NCI-H345 treated with DMSO at 0.1 percent for 48 hours (cell line): ENCODE measurements around the gene GMPR.

ENCODE experiments used
- DNase-seq: peaks from one replicate; lab custom pipeline; 2025; ENCODE audit not compliant: unreplicated experiment; lab: John Stamatoyannopoulos, UW

The GMPR gene

DNA sequence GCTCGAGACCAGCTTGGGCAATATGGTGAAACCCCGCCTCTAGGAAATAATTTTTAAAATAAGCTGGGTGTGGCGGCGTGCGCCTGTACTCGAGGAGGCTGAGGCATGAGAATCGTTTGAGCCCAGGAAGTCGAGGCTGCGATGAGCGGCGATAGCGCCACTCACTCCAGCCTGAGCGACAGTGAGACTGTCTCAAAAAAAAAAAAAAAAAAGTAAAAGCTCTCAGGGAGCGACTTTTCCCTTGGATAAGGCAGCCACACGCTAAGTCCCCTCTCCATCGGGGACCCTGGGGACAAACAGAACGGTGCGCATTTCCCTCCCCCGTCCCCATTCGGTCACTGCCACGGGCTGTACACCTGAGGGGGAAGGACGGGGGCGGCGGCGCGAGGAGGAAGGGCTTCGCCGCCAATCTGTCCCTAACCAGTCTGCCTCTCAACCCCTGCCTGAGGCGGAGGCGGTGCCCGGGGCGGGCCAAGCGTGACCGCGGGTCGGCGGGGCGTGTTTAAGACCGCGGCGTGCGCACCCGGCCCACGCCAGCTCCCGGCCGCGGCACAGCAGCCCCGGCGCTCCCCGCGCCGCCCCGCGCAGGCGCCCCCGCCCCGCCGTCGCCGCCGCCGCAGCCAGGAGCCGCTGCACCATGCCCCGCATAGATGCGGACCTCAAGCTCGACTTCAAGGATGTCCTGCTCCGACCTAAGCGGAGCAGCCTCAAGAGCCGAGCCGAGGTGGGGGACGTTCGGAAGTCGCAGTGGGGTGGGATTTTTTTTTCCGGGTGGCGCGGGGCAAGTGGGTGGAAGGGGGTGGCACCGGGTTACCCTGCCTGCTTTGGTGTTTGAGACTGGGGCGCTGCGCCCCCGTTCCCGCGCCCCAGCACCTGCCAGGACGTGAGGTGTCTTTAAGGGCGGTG, at the start of gene GMPR:
GMPR (plus strand) TSS at position 531 of the 906 bp plus-strand sequence; CDS start at position 638, 107 bp downstream.
- no peak for DNase-seq

DNA sequence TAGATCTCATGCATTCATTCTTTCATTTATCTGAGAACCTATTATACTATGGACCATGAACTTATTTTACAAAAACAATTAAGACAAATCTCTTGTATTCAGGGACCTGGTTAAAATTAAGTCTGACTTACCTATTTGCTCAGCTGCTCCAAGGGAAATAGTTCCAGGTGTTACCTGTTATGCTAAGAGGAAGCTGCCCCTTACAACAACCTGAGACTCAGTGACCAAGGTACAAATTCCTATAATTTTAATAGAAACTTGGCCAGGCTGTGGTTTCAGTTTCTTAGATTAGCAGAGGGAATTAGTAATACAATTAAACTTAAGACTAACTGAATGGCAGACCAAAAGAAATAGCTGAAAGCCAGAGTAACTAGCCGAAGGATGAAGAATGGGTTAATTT, 48.2 kb upstream of the GMPR start:
- no peak for DNase-seq

DNA sequence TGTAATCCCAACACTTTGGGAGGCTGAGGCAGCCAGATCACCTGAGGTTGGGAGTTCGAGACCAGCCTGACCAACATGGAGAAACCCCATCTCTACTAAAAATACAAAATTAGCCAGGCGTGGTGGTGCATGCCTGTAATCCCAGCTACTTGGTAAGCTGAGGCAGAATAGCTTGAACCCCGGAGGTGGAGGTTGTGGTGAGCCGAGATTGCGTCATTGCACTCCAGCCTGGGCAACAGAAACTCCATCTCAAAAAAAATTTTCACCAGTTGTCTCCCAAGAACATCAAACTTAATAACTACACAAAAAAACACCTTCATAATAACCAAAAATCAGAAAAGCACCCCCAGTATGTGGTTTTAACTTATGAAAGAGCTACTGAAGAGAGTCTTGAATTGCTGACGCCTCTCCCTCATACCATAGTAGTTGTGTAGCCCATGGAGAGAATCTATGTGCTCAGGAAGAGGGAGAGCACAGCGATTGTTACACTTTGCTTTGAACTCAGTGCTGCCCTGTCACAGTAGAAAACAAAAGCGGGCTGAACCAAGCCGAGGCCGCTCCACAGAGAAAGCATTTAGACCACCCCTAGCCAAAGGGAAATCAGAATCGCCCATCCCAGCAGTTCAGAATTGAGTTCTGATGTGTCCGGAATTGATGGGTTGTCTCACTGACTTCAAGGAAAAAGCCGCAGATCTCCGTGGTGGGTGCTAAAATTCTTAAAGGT, 42.0 kb upstream of the GMPR start:
- DNase-seq = no peak

DNA sequence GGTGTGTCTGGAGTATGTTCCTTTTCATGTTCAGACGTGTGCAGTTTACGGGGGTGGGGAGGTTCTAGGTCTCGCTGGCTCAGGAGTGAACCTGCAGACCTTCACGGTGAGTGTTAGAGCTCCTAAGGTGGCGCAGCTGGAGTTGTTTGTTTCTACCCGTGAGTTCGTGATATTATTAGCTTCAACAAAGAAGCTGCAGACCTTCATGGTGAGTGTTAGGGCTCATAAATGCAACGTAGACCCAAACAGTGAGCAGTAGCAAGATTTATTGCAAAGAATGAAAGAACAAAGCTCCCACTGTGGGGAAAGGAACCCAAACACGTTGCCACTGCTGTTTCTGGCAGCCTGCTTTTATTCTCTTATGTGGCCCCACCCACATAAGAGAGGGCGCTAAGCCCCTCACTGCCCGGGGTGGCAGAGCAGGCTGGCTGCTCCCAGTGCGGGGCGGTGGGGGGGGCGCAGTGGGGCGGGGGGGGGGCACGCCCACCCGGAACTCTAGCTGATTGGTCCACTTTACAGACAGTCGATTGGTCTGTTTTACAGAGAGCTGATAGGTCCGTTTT, 41.3 kb upstream of the GMPR start:
- no peak for DNase-seq

DNA sequence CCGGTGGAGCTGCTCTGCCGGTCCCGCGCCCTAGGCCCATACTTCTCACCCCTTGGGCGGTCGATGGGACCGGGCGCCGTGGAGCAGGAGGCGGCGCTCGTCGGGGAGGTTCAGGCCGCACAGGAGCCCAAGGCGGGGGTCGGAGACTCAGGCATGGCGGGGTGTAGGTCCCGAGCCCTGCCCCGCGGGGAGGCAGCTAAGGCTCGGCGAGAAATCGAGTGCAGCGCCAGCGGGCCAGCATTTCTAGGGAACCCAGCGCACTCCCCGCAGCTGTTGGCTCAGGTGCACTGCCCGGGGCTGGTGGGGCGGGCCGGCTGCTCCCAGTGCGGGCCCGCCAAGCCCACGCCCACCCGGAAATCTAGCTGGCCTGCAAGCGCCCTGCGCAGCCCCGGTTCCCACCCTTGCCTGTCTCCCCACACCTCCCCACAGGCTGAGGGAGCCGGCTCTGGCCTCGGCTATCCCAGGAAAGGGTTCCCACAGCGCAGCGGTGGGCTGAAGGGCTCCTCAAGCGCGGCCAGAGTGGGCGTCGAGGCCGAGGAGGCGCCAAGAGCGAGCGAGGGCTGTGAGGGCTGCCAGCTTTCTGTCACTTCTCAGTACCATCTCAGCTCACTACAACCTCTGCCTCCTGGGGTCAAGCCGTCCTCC, 40.2 kb upstream of the GMPR start:
- no peak for DNase-seq

DNA sequence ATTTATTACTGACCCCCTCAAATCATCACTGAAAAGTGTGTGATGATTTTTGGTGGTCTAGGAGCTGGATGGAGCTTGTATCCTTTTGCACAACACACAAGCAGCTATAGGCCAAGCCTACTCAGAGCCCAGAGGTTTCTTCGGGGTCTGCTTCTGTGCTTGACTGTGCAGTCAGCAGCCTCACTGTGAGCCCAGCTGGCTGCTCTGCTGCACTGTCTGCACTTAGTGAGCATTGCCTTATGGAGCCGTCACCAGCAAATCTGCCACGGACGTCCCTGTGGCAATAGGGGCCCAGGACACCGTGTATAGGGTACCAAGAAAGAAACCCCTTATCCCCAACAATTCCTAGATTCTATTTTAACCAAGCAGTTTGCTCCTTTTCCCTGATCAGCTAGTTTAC, 38.6 kb upstream of the GMPR start:
- no peak for DNase-seq

DNA sequence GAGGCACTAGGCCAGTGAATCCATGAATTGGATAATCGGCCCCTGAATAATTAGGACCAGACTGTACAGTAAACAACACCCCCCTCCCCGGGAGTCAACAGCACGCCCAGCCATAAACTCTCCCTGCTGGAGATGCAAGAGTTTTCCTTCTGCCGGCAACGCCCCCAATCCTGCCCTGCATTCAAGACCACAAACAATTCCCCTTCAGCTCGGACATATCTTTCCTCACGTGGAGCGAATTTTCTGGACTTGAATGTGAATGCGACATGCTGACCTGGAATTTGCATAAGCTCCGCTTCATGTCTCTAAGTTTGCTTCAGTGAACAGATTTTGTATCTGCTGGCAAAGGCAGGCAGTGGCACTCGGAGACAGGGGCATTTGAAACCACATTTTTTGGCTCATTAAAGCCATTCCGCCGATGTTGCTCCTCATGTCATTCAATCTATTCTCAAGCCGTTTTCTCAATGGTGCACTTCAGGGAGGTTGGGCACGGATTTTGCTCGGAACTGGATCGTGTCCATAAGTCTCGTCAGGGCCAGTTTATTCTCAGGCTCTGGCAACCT, 38.0 kb upstream of the GMPR start:
- DNase-seq = no peak

DNA sequence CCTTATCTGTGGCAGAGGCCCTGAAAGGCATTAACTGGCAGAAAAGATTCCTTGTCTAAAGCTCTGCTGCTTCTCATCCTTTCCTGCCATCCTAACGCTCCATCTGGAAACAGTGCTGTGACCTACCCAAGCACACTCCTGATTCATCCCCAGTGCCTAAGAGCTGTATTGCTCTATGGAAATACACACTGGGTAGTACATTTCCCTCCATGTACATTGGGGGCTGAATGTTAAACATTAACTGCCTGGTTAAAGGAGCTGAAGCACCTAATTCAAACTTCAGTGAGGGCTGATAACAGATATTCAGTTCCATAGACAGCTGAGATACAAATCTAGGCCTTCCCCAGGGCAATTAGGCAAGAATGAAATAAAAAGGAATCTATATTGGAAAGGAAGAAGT, 36.7 kb upstream of the GMPR start:
- DNase-seq = no peak

DNA sequence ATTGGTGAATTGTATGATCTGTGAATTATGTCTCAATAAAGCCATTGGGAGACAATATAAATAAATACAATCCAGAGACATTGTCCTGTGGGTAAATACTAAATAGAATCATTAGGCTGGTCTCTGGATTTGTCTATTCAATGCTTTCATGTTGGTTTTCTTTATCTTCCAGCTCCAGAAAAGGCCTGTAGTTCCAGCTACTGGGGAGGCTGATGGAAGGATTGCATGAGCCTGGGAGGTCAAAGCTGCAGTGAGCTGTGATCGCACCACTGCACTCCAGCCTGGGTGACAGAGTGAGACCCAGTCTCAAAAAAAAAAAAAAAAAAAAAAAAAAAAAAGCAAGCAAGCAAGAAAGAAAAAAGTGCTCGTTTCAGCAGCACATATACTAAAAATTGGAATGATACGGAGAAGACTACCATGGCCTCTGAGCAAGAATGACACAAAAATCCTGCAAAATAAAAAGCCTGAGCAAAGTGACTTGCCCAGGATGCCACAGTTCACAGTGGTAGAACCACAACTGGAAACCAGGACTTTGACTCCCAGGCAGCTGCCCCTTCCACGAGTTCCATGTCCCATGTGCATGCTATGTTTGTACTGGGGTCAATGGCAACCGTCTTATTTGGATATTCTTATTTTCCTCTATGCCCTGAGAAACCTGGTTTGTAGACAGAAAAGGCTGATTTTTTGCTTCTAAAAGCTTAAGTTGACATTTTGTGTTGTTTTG, 33.6 kb upstream of the GMPR start:
- DNase-seq = no peak

DNA sequence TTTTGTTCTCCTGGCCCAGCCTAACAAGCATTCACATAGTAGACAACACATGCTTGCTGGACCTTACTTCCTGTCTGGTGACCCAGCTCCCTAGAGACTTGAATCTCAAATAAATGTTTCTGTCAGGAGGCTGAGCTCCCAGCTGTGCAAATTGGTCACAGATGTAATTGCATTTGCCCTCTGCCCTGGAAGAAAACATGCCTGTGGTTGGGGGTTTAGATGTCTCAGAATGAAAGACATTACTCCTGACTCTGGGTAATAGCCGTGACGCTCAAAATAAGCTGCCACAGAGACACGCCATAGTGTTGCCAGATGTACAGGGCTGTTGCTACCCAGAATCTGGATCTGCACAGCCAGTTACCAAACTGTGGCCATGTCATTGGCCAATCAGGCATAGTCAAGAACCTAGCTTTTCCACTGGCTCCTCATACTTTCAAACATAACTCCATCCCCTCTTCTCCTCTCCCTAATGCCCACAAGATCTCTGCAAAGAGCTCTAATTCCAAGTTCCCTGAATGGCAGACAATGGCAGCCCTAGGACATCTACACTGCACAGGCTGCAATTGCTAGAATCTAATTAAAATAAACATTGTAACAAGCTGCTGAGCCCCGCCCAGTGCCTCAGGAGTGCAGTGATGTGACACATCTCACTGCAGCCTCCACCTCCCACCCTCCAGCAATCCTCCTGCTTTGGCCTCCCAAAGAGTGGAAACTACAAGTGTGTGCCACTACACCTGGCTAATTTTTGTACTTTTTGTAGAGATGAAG, 32.8 kb upstream of the GMPR start:
- no peak for DNase-seq

DNA sequence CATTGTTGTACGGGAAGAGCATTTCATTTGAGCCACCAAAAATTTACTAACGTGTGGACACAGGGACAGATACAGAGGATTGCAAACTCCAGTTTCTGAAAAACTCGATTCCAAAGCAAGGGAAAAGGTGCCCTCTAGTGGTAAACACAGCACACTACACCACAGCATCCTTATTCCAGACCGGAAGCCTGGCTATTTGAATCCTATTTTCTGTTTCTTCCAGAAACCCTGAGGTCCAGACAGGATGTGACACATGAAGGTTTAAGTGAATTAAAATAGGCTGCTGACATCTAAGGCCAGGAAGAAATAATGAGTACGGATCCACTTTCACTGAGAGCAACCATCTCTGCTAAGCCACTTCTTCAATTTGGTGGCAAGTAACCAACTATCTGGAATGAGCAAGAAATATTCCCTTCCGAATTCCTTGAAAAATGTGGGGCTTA, 31.8 kb upstream of the GMPR start:
- DNase-seq = no peak

DNA sequence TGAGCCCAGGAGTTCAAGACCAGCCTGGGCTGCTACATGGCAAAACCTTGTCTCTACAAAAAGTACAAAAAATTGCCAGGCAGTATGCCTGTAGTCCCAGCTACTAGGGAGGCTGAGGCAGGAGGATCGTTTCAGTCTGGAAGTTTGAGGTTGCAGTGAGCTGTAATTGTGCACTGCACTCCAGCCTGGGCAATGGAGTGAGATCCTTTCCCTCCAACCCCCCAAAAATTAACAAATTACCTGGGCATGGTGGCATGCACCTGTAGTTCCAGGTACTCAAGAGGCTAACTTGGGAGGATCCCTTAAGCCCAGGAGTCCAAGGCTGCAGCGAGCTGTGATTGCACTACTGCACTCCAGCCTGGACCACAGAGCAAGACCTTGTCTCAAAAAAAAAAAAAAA, 29.4 kb upstream of the GMPR start:
- DNase-seq = no peak

DNA sequence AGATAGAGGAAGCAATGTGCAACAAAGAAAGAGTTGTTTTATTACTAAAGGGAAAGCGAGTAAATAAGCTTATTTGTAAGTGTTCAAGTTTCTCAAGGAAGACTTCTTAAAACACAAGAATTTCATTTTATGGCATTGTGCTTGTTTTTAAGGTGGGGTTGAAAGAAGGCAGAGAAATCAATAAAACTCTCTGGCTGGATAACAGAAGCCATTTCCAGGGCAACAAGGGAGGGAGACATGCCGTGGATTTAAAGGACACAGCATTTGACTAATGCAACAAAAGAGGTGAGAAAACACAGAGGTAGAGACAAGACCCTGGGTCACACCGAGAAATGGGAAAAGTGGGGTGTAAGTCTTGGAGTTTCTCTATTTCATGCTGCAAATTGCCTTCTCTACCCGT, 28.8 kb upstream of the GMPR start:
- DNase-seq = no peak

DNA sequence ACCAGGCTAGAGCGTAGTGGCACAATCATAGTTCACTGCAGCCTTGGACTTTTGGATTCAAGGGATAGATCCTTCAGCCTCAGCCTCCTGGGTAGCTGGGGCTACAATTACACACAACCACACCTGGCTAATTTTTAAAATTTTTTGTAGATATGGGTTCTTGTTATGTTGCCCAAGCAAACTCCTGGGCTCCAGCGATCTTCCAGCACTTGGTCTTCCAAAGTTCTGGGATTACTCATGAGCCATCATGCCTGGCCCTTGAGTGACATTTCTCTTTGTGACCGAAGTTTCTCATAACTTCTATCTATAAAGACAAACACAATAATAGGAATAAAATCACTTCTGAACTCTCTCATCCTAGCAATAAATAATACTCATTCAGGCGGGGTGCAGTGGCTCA, 26.1 kb upstream of the GMPR start:
- no peak for DNase-seq

DNA sequence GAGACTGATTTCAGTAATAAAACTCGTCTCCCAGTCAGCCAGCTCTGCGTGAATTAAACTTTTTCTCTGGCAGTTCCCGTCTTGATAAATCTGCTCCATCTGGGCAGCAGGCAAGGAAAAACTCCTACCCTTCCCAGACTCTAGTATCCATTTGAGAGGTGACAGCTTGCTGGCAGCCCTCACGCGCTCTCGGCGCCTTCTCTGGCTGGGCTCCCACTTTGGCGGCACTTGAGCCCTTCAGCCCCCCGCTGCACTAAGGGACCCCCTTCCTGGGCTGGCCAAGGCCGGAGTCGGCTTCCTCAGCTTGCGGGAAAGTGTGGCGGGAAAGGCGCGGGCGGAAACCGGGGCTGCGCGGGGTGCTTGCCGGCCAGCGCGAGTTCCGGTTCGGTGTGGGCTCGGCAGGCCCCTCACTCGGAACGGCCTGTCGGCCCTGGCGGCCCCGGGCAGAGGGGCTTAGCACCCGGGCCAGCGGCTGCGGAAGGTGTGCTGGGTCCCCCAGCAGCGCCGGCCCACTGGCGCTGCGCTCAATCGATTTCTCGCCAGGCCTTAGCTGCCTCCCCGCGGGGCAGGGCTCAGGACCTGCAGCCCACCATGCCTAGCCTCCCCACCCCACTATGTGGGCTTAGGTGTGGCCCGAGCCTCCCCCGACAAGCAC, 21.8 kb upstream of the GMPR start:
- DNase-seq = no peak

DNA sequence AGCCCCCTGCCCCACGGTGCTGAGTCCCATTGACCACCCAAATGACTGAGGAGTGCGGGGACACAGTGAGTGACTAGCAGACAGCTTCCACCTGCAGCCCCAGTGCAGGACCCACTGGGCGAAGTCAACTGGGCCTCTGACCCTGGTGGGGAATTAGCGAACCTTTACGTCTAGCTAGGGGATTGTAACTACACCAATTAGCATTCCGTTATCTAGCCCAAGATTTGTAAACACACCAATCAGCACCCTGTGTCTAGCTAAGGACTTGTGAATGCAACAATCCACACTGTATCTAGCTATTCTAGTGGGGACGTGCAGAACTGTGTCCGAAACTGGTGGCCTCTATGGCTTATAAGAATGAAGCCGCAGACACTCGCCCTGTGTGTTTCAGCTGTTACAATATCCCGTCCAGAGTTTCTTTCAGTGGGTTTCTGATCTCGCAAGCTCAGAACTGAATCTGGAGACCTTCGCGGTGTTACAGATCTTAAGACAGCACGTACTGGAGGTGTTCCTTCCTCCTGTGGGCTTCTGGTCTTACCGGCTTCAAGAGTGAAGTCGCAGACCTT, 21.1 kb upstream of the GMPR start:
- no peak for DNase-seq

DNA sequence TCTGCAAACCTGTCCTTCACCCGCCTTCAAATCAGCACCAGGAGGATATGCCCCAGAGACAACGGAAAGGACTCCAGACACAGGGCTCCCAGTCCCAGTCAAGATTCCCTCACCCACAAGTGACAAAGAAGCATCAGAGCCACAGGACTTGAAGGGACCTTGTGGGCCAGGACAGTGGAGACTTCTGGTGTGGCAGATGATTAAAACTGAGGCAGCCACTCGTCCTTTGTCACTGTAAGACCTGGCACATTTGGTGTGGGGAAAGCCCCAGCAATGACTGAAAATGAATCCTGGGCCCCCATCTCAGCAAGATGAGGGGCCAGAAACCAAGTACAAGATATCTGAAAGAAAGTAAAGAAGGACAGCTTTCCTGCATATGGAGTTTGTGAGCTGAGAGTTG, 15.6 kb upstream of the GMPR start:
- no peak for DNase-seq

DNA sequence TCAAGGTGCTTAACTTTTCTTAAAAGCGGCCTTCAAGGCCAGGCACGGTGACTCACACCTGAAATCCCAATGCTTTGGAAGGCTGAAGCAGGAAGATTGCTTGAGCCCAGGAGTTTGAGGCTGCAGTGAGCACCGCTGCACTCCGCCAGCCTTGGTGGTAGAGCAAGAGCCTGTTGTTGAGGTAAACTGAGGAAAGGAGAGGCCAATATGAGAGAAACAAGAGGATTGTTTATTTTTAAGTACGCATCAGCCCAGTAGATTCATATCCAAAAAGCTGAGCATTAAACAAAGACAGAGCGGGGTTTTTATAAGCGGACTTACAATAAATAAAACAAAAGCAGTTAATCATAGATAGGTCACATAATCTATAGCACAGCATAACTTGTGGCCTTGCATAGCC, 15.0 kb upstream of the GMPR start:
- no peak for DNase-seq

DNA sequence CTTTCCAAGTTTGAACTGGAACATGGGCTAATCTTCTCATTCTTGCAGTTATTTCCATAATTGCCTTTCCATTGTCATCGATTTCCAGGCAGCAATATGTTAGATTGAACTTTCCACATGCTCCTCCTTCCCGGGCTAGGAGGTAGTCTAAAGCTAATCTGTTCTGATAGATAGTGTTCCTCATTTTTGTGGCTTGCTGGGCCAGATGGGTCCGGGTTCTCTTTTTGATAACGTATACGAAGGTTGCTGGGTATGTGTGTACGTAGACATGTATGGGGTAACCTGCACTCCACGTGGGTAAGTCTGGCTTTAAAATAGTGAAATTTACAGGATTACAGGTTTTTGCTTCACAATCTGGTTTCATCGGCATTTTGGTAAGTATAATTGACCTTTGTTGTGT, 14.0 kb upstream of the GMPR start:
- no peak for DNase-seq
